C4-2B (cell line): Measurements from ENCODE around the gene SPHK1.

Experiments used
- H3K27ac ChIP-seq: fragments of 450-650 bp; 2 replicates; pipeline ENCODE4 v1.5.1; 2017
- ZFX ChIP-seq: fragments of 450-650 bp; IDR thresholded peaks from 2 replicates; pipeline ENCODE4 v1.6.1; 2017
- TF ChIP-seq, protein P1 (sequence below): fragments of 450-650 bp; conservative IDR thresholded peaks from 2 replicates; pipeline ENCODE4 v1.5.1; 2017; ENCODE audit warnings: mild to moderate bottlenecking

SPHK1 gene

GRCh38 chr17:76422406-76422805 is 38.0 kb downstream of the SPHK1 start:
- TF ChIP-seq ZFX = no peak
- no peak overlapping the region for H3K27ac ChIP-seq

- no peak for TF ChIP-seq ZFX
- TF ChIP-seq, protein P1, sequence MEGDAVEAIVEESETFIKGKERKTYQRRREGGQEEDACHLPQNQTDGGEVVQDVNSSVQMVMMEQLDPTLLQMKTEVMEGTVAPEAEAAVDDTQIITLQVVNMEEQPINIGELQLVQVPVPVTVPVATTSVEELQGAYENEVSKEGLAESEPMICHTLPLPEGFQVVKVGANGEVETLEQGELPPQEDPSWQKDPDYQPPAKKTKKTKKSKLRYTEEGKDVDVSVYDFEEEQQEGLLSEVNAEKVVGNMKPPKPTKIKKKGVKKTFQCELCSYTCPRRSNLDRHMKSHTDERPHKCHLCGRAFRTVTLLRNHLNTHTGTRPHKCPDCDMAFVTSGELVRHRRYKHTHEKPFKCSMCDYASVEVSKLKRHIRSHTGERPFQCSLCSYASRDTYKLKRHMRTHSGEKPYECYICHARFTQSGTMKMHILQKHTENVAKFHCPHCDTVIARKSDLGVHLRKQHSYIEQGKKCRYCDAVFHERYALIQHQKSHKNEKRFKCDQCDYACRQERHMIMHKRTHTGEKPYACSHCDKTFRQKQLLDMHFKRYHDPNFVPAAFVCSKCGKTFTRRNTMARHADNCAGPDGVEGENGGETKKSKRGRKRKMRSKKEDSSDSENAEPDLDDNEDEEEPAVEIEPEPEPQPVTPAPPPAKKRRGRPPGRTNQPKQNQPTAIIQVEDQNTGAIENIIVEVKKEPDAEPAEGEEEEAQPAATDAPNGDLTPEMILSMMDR = no peak
- no peak overlapping the region for H3K27ac ChIP-seq
These were observed 38.5 kb downstream of the SPHK1 start for GRCh38 chr17:76422860-76423259.

- TF ChIP-seq, protein P1 = no peak
- TF ChIP-seq ZFX = no peak
- no peak overlapping the region for H3K27ac ChIP-seq
These were observed 42.4 kb downstream of the SPHK1 start for GRCh38 chr17:76426853-76427252.

- TF ChIP-seq, protein P1 = no peak
- no peak for TF ChIP-seq ZFX
- H3K27ac ChIP-seq = no peak overlapping the region
These were observed 43.3 kb downstream of the SPHK1 start for GRCh38 chr17:76427501-76428231.

GRCh38 chr17:76428511-76428910 is 44.1 kb downstream of the SPHK1 start:
- no peak for TF ChIP-seq ZFX
- TF ChIP-seq, protein P1 = no peak
- H3K27ac ChIP-seq = no peak overlapping the region

GRCh38 chr17:76431509-76431908 is 47.1 kb downstream of the SPHK1 start:
- TF ChIP-seq, protein P1 = no peak
- TF ChIP-seq ZFX = no peak
- H3K27ac ChIP-seq = no peak overlapping the region

DNA sequence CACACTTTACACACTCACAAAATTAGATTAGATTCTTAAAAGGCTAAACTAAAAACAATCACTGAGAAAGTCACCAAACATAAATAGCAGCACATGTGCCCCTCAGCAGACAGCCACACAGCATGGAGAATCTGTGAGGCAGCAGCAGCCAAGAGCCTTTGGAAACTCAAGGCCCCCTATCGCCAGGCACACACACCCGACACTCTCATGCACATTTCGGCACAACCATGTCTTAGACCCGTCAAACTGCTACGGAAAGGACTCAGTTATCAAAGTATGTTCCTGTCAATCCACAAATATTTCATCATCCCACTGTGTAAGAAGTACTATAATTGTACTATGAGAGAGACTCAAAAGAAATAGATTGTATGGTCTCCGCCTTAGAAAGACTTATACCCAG is 47.6 kb downstream of the SPHK1 start:
- TF ChIP-seq, protein P1 = no peak
- TF ChIP-seq ZFX = no peak

GRCh38 chr17:76432712-76433336 is 48.4 kb downstream of the SPHK1 start:
- no peak overlapping the region for H3K27ac ChIP-seq
- TF ChIP-seq, protein P1 = no peak; the same call in 1 of the 2 replicates
- TF ChIP-seq ZFX = no peak

More for the DNA sequence above, 47.6 kb downstream of the SPHK1 start:
- no peak overlapping the region for H3K27ac ChIP-seq
